HG03520 (cell line): ENCODE results near the gene ODF2L.

Source experiments
- ATAC-seq: cut with Tn5 transposase; IDR thresholded peaks from one replicate; pipeline ENCODE4 v1.9.1; 2021; ENCODE audit warnings: mild to moderate bottlenecking, moderate library complexity; ENCODE audit not compliant: unreplicated experiment

ODF2L gene

GRCh38 chr1:86395751-86396497 is at the start of gene ODF2L:
TSS of gene ODF2L (minus strand) at chr1:86396323. CDS start at chr1:86387027, 9,296 bp downstream.
- peak; percentile 100 for ATAC-seq

- ATAC-seq, result no peak
These were observed 49.8 kb upstream of the ODF2L start for GRCh38 chr1:86445919-86446318.

- ATAC-seq, result no peak
These were observed 45.9 kb upstream of the ODF2L start for GRCh38 chr1:86441997-86442396.

- no peak for ATAC-seq
These were observed 45.5 kb upstream of the ODF2L start for GRCh38 chr1:86441581-86441980.

- ATAC-seq, result no peak
These were observed 39.9 kb upstream of the ODF2L start for GRCh38 chr1:86436041-86436440.

- ATAC-seq, result no peak
These were observed 39.2 kb upstream of the ODF2L start for GRCh38 chr1:86435327-86435726.

GRCh38 chr1:86434059-86434458 is 37.9 kb upstream of the ODF2L start:
- ATAC-seq, result no peak

GRCh38 chr1:86430376-86430775 is 34.3 kb upstream of the ODF2L start:
- no peak for ATAC-seq

- ATAC-seq, result no peak
These were observed 33.7 kb upstream of the ODF2L start for GRCh38 chr1:86429835-86430234.

- no peak for ATAC-seq
These were observed 33.1 kb upstream of the ODF2L start for GRCh38 chr1:86429122-86429725.

- ATAC-seq, result no peak
These were observed 27.8 kb upstream of the ODF2L start, which contains the start of gene CLCA2 for GRCh38 chr1:86423873-86424272. TSS of gene CLCA2 (plus strand) at chr1:86424171. CDS start at chr1:86424248, 77 bp downstream.

- ATAC-seq, result no peak
These were observed 27.4 kb upstream of the ODF2L start for GRCh38 chr1:86423473-86423872.

- no peak for ATAC-seq
These were observed 25.6 kb upstream of the ODF2L start for GRCh38 chr1:86421601-86422280.

- ATAC-seq, result peak; percentile 78
These were observed 23.3 kb upstream of the ODF2L start for GRCh38 chr1:86419277-86419903.

- no peak for ATAC-seq
These were observed 20.2 kb upstream of the ODF2L start for GRCh38 chr1:86416343-86416742.

GRCh38 chr1:86410879-86411278 is 14.8 kb upstream of the ODF2L start:
- no peak for ATAC-seq

GRCh38 chr1:86409416-86410021 is 13.4 kb upstream of the ODF2L start:
- ATAC-seq, result no peak

GRCh38 chr1:86396498-86396890 is 371 bp upstream of the ODF2L start:
- ATAC-seq, result peak; percentile 20

GRCh38 chr1:86394416-86394815 is 1.7 kb downstream of the ODF2L start:
- no peak for ATAC-seq

- ATAC-seq, result peak; percentile 76
These were observed 6.8 kb downstream of the ODF2L start for GRCh38 chr1:86389307-86389706.

GRCh38 chr1:86388777-86389176 is 7.3 kb downstream of the ODF2L start:
- ATAC-seq, result no peak
